ENCODE measurements around the gene CFAP68. TPM values are rescaled to one million over a fixed set of nuclear protein-coding genes. Genes with fewer than 3 reads are reported as not detected.

Gene CFAP68, protein sequence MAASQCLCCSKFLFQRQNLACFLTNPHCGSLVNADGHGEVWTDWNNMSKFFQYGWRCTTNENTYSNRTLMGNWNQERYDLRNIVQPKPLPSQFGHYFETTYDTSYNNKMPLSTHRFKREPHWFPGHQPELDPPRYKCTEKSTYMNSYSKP
- total RNA-seq = 17.7 and 22.3 TPM in 2 replicates

DNA sequence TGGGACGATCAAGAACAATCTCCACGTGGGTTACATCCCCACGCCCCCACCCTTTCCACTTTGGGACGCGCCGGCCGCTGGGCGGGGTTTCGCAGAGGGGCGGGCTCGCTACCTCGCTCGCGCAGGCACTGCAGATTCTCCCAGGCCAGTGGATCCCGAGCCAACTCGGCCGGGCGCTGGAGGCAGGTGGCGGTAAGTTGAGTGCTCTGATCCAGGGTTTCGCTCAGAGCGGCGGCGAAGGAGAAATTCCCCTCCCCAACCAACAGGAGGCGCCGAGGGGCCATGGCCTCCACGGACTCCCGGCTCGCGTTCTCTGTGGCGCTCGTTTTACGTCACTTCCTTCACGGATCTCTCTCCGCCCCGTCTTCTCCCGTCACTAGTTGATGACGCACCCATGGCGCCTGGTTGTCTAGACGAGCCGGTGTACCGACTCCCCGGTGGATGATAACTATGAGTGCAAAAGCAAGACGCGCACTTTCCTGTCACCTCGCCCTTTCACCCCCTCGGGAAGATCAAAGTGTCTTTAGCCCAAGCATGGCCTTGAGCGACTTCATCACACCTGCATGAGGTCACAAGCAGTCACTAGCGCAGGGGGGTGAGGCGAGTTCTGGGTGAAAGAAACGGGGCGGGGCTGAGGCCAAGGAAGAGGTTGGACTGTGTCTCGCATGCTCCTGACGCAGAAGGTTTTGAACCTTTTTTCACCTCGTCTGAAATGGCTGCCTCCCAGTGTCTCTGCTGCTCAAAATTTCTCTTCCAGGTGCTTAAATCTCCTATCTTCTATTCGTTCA is at the start of gene CFAP68, which contains the start of gene FDXACB1:
CFAP68 (plus strand) TSS at position 693 of the 788 bp plus-strand sequence; CDS start at position 713, 20 bp downstream.
FDXACB1 (minus strand) TSS at position 317 of the 788 bp plus-strand sequence; CDS start at position 284, 33 bp downstream.
- no peaks in the 10 kb centered on the region for H3K9me3 Mint-ChIP-seq
- intact Hi-C loops (cut with micrococcal nuclease) = loop anchor here (1.0 to 10.0 kb wide), 13 partner anchors 8 to 1893 kb away; partner anchors contain the start of genes ALG9, BCO2, DLAT and NKAPD1
- H3K4me1 Mint-ChIP-seq (ENCODE audit: low read depth) = peaks cover 26% of the 10 kb centered on the region
- peak; percentile 92 for DNase-seq (ENCODE audit: low spot score)
- peaks cover 2% of the 10 kb centered on the region for H3K27me3 Mint-ChIP-seq (ENCODE audit: insufficient read depth)
- H3K27ac Mint-ChIP-seq = peak within 1 kb of the TSS; percentile 100
- peaks cover 14% of the 10 kb centered on the region for H3K36me3 Mint-ChIP-seq (ENCODE audit: low read depth)
- peak within 1 kb of the TSS; percentile 94 for H3K4me3 Mint-ChIP-seq

DNA sequence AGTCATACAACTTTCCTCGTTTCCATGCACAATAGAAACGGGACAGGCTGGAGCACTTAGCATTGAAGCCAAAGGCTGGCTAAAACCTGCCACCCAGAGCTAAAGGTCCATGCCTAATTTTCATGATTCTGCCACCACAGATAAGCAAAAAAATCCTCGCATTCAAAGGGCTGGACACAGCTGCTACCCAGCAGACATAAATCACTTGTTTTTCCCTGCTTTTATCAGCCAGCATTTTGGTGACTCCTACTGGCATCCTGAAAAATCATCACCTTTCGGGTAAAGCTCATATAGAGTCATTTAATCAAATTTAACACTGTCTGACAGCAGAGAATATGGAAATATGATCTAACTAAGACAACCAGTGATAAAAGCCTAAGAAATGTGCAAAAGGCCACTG is 45.8 kb upstream of the CFAP68 start:
- H3K4me3 Mint-ChIP-seq = no peak overlapping the region
- no peaks in the 10 kb centered on the region for H3K27me3 Mint-ChIP-seq (ENCODE audit: insufficient read depth)
- H3K4me1 Mint-ChIP-seq (ENCODE audit: low read depth) = peaks cover 23% of the 10 kb centered on the region
- DNase-seq (ENCODE audit: low spot score) = no peak
- H3K9me3 Mint-ChIP-seq = no peaks in the 10 kb centered on the region
- H3K36me3 Mint-ChIP-seq (ENCODE audit: low read depth) = peaks cover 47% of the 10 kb centered on the region
- intact Hi-C loops (cut with micrococcal nuclease) = no loop called here
- no peak overlapping the region for H3K27ac Mint-ChIP-seq

DNA sequence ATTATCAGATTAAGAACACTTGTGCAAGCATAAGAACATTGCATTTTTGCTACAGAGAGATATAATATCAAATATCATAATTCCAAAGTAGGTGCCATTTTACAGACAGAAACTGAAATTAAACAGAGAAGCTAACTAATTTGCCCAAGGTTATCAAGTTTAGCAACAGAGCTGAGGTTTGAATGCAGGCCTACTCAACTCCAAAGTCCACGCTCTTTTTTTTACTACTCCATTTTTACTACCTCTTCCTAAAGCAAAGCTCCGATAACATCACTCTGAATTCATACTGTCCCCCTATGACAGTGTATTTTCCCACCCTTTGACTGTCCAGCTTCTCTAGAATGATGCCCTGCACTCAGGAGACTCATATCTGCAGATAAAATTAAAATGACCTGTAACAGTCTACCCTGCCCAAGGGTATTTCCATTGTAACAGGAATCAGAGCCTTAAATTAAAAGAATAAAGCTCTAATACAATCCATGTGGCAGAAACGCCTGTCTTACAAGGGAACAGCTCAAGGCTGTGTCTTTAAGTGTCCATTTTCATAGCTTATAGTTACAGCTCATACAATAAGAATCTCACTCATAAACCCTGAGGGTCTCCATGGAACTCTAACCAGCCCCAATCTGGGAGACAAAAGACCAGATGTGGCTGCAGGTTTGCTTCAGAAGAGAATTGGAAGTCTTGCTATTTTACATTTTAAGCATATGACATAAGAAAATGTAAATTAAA is 44.7 kb upstream of the CFAP68 start:
- no peaks in the 10 kb centered on the region for H3K27me3 Mint-ChIP-seq (ENCODE audit: insufficient read depth)
- peaks cover 44% of the 10 kb centered on the region for H3K36me3 Mint-ChIP-seq (ENCODE audit: low read depth)
- H3K27ac Mint-ChIP-seq = no peak overlapping the region
- DNase-seq (ENCODE audit: low spot score) = no peak
- intact Hi-C loops (cut with micrococcal nuclease) = no loop called here
- H3K4me1 Mint-ChIP-seq (ENCODE audit: low read depth) = peaks cover 14% of the 10 kb centered on the region
- H3K4me3 Mint-ChIP-seq = no peak overlapping the region
- no peaks in the 10 kb centered on the region for H3K9me3 Mint-ChIP-seq

DNA sequence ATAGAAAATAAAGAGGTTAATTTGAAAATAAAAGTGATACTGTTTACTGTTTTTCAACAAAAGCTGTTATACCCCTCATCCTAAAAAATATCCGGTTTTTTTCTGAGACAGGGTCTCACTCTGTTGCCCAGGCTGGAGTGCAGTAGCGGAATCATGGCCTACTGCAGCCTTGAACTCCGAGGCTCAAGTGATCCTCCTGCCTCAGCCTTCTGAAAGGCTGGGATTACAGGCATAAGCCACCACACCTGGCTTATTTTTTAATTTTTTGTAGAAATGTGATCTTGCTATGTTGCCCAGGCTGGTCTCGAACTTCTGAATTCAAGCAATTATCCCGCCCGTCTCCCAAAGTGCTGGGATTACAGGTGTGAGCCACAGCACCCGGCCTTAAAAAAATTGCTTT is 43.7 kb upstream of the CFAP68 start:
- H3K36me3 Mint-ChIP-seq (ENCODE audit: low read depth) = peaks cover 37% of the 10 kb centered on the region
- peaks cover 14% of the 10 kb centered on the region for H3K4me1 Mint-ChIP-seq (ENCODE audit: low read depth)
- H3K27me3 Mint-ChIP-seq (ENCODE audit: insufficient read depth) = no peaks in the 10 kb centered on the region
- H3K27ac Mint-ChIP-seq = no peak overlapping the region
- H3K9me3 Mint-ChIP-seq = no peaks in the 10 kb centered on the region
- DNase-seq (ENCODE audit: low spot score) = no peak
- intact Hi-C loops (cut with micrococcal nuclease) = no loop called here
- no peak overlapping the region for H3K4me3 Mint-ChIP-seq

DNA sequence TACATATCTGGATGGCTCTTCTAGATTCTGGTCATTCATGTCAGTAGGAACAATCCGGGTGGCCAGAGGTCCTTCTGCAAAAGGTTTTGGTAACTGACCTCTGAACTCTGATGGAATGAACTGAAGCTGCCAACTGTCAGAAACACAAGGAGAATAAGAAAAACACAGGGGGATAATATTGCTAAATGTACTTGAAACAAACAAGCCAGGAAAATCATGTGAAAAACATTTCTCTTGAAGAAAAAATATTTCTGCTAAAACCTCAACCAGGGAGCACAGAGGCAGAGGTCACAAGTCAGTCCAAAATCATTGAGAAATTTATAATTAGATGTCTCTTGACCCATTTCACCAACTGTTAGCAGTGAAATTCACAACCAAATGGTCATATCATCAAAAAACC is 43.2 kb upstream of the CFAP68 start:
- no peak overlapping the region for H3K4me3 Mint-ChIP-seq
- H3K9me3 Mint-ChIP-seq = no peaks in the 10 kb centered on the region

DNA sequence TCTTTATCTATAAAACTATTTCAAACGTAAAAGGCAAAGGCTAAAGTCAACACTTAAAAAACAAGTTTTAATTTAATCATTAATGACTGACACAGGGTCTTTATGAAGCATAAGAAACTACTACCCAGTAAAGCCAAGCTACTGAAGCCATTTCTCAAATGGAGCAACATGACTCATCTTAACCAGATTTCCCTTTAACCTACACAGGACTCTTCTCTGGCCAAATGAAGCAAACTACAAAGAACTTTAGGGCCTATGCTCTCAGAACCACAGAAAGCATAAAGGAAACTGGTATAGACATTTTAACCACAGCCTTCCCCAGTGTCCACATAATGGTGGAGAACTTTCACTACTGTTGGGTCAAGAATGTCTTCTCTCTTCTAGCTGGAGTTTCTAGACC is 42.6 kb upstream of the CFAP68 start:
- Mint-ChIP-seq H3K4me1 (ENCODE audit: low read depth) (peaks cover 22% of the 10 kb centered on the region), H3K27me3 (ENCODE audit: insufficient read depth) (no peaks in the 10 kb centered on the region), H3K4me3 (no peak overlapping the region), H3K36me3 (ENCODE audit: low read depth) (peaks cover 40% of the 10 kb centered on the region), H3K27ac (no peak overlapping the region), H3K9me3 (no peaks in the 10 kb centered on the region)
- no peak for DNase-seq (ENCODE audit: low spot score)
- intact Hi-C loops (cut with micrococcal nuclease) = no loop called here

More for the DNA sequence above, 43.2 kb upstream of the CFAP68 start:
- DNase-seq (ENCODE audit: low spot score) = no peak
- intact Hi-C loops (cut with micrococcal nuclease) = no loop called here
- peaks cover 39% of the 10 kb centered on the region for H3K36me3 Mint-ChIP-seq (ENCODE audit: low read depth)
- peaks cover 17% of the 10 kb centered on the region for H3K4me1 Mint-ChIP-seq (ENCODE audit: low read depth)
- H3K27me3 Mint-ChIP-seq (ENCODE audit: insufficient read depth) = no peaks in the 10 kb centered on the region
- H3K27ac Mint-ChIP-seq = no peak overlapping the region

DNA sequence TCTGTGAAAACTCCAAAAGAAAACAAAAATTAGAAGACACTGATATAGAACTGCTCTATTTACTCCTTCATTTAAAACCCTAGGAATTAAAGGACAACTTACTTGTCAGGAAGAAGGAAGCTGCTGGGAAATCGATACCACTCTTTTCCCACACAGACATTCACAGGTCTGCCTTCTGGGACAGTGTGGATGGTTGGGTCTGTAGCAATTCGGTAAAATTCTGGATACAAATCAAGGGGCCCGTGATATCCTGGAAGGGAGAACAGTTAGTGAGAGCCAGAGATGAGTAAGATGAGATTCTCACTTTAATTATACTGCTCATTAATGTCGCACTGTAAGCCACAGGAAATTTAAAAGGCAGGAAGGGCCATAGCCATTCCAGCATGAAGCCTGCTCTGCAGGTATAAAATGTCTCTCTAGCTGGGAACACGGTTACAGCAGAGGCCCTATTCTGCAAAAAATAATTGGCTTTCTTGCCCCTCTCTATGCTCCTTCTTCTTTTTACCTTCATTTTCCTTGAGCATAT is 41.9 kb upstream of the CFAP68 start:
- Mint-ChIP-seq H3K4me3 (no peak overlapping the region), H3K9me3 (no peaks in the 10 kb centered on the region), H3K36me3 (ENCODE audit: low read depth) (peaks cover 40% of the 10 kb centered on the region), H3K4me1 (ENCODE audit: low read depth) (peaks cover 22% of the 10 kb centered on the region), H3K27ac (no peak overlapping the region), H3K27me3 (ENCODE audit: insufficient read depth) (no peaks in the 10 kb centered on the region)
- no peak for DNase-seq (ENCODE audit: low spot score)
- intact Hi-C loops (cut with micrococcal nuclease) = no loop called here

DNA sequence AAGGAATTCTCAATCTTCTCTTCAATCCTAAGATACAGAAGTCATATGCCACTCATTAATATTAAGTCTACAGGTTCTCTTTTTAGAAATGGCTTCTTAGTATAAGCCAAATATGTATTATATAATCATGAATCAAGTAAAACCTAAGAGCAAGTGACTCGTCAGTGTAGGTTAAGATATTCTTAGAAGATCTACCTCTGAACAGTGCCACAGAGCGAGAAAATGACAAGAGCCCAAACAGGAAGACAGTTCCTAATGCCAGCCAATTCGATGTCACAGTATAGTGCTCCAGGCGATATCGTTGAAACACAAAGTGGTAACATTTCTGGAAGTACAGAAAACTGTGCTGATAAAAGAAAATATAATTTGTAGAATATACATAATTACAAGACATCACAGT is 41.3 kb upstream of the CFAP68 start:
- H3K4me3 Mint-ChIP-seq = no peak overlapping the region
- H3K27ac Mint-ChIP-seq = no peak overlapping the region
- H3K27me3 Mint-ChIP-seq (ENCODE audit: insufficient read depth) = no peaks in the 10 kb centered on the region
- intact Hi-C loops (cut with micrococcal nuclease) = no loop called here
- peaks cover 40% of the 10 kb centered on the region for H3K36me3 Mint-ChIP-seq (ENCODE audit: low read depth)
- no peaks in the 10 kb centered on the region for H3K9me3 Mint-ChIP-seq
- H3K4me1 Mint-ChIP-seq (ENCODE audit: low read depth) = peaks cover 22% of the 10 kb centered on the region
- no peak for DNase-seq (ENCODE audit: low spot score)

DNA sequence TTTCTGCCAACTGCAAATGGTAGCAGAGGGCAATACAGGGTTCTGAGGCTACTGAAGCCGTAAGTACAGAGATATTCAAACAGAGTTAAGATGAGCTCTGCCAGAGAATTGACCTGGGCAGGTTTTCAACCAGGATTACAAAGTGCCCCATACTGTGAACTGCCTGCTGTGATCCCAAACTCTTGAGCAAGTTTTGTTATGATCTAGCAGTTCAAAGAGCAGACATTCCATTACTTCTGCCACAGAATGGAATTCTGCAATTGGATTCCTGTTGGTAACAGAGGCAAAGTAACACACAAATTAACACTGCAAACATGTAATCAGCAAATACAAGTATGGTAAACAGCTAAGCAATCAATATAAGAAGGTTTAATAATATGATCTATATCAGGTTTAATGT is 39.2 kb upstream of the CFAP68 start:
- Mint-ChIP-seq H3K4me1 (ENCODE audit: low read depth) (peaks cover 22% of the 10 kb centered on the region), H3K4me3 (no peak overlapping the region), H3K27me3 (ENCODE audit: insufficient read depth) (no peaks in the 10 kb centered on the region), H3K36me3 (ENCODE audit: low read depth) (peaks cover 33% of the 10 kb centered on the region), H3K27ac (no peak overlapping the region), H3K9me3 (no peaks in the 10 kb centered on the region)
- intact Hi-C loops (cut with micrococcal nuclease) = no loop called here
- no peak for DNase-seq (ENCODE audit: low spot score)

DNA sequence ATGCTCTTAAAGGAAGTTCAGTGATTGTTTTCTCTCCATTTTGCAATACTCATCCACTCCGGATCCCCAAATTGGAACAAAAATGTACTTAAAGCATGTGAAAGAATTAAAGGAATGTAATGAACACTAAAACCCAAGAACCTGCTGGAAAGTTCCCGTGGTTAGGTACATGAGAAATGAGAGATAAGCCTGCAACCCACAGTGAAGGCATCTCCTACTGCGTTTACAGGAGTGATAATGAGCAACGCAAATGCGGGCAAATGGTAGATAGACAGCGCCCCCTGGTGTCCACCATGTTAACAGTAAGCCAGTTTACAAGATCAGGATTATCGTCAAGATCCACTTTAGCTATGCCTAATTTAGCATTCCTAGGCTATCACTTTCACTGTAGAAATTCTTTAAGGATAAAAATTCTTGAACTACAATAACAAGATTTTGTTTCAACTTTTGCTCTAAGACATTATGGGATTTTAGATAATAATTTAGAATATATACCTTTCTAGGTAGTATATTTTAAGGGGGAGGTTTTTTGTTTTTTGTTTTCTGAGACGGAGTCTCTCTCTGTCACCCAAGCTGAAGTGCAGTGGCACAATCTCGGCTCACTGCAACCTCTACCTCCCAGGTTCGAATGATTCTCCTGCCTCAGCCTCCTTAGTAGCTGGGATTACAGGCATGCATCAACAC is 37.8 kb upstream of the CFAP68 start:
- peak; percentile 70 for DNase-seq (ENCODE audit: low spot score)
- Mint-ChIP-seq H3K4me1 (ENCODE audit: low read depth) (peaks cover 16% of the 10 kb centered on the region), H3K4me3 (no peak overlapping the region), H3K27ac (no peak overlapping the region), H3K36me3 (ENCODE audit: low read depth) (peaks cover 26% of the 10 kb centered on the region), H3K27me3 (ENCODE audit: insufficient read depth) (no peaks in the 10 kb centered on the region), H3K9me3 (no peaks in the 10 kb centered on the region)
- intact Hi-C loops (cut with micrococcal nuclease) = loop anchor here (1.0 kb wide), 6 partner anchors 64 to 387 kb away; partner anchors contain the start of genes PPP2R1B and SIK2

DNA sequence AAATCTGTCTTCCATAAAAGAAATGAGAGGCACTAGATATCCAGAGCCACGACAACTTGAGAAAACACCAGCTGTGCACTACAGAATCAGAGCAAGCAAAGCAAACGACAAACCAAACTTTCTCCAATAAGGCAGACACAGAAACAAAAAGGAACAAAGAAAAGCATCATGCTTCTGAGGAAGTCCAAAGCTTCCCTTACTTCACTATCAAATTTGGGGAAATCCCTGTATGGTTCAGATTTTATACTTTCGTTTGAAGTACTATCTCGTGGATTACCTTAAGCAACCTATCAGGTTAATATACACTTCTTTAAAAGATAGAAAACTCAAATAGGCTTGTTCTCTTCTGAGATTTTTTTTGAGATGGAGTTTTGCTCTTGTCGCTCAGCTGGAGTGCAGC is 35.7 kb upstream of the CFAP68 start:
- DNase-seq (ENCODE audit: low spot score) = no peak
- H3K36me3 Mint-ChIP-seq (ENCODE audit: low read depth) = peaks cover 22% of the 10 kb centered on the region
- H3K4me3 Mint-ChIP-seq = no peak overlapping the region
- intact Hi-C loops (cut with micrococcal nuclease) = no loop called here
- peaks cover 8% of the 10 kb centered on the region for H3K4me1 Mint-ChIP-seq (ENCODE audit: low read depth)
- no peak overlapping the region for H3K27ac Mint-ChIP-seq
- no peaks in the 10 kb centered on the region for H3K27me3 Mint-ChIP-seq (ENCODE audit: insufficient read depth)
- no peaks in the 10 kb centered on the region for H3K9me3 Mint-ChIP-seq

DNA sequence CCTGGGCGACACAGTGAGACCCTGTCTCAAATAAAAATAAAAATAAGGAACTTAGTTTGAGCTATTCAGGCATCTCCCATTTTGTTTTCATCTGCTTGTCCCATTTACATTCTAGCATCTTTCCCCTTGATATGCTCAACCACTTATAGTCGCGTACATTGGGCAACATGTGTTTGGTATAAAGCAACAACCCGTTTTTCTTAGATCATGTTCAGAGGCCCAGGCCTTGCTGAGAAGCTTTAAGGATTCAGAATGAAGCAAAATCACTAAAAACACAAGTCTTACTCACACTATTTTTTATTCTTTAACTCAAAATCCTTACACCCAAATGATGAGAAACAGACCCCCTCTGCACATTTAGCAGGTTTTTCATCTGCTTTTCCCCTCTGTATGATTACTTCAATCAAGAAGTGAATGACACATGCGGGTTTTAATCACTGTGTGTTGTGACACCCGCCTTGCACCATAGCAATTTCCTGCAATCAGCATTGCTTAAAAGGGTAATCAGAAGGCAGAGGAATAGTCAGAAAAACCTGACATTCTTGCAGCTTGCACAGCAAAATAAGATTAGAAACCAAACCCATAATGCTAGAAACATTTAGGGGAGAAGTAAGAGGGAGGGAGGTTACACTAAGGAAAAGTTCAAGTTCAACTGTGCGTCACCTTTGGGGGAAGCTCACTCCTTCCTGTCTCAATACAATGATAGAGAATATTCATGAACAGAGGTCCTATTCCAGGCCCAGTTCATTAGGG is 33.9 kb upstream of the CFAP68 start:
- Mint-ChIP-seq H3K27ac (no peak overlapping the region), H3K4me1 (ENCODE audit: low read depth) (peaks cover 8% of the 10 kb centered on the region), H3K9me3 (no peaks in the 10 kb centered on the region), H3K27me3 (ENCODE audit: insufficient read depth) (no peaks in the 10 kb centered on the region), H3K4me3 (no peak overlapping the region), H3K36me3 (ENCODE audit: low read depth) (peaks cover 27% of the 10 kb centered on the region)
- intact Hi-C loops (cut with micrococcal nuclease) = no loop called here
- DNase-seq (ENCODE audit: low spot score) = no peak
